SHP77 (cell line): Measurements from ENCODE around the gene SLITRK3.
"Not testable (repeated sequence)": the region's sequence is repeated elsewhere in the genome, so short reads cannot be mapped to it uniquely, and the experiment has no call there.

Source experiments
- DNase-seq, 2 experiments: peaks; one replicate each; lab custom pipeline; 2025; lab: John Stamatoyannopoulos, UW

SLITRK3 gene

GRCh38 chr3:165192610-165193192 lies 3.5 kb downstream of the SLITRK3 start:
- DNase-seq = no peak

GRCh38 chr3:165191491-165191890 lies 4.7 kb downstream of the SLITRK3 start:
- DNase-seq = no peak

GRCh38 chr3:165188452-165188851 lies 7.7 kb downstream of the SLITRK3 start:
- no peak for DNase-seq

GRCh38 chr3:165185707-165186327 lies 10.4 kb downstream of the SLITRK3 start:
- peak; percentile 60 to 73 for DNase-seq

- no peak for DNase-seq
Observed at GRCh38 chr3:165181556-165181955, 14.6 kb downstream of the SLITRK3 start.

GRCh38 chr3:165170236-165170635 lies 25.9 kb downstream of the SLITRK3 start:
- no peak for DNase-seq

- no peak for DNase-seq
Observed at GRCh38 chr3:165169368-165169767, 26.8 kb downstream of the SLITRK3 start.

- no peak for DNase-seq
Observed at GRCh38 chr3:165162883-165163282, 33.3 kb downstream of the SLITRK3 start.

- no peak for DNase-seq
Observed at GRCh38 chr3:165159760-165160421, 36.3 kb downstream of the SLITRK3 start.

GRCh38 chr3:165158011-165158410 lies 38.2 kb downstream of the SLITRK3 start:
- no peak for DNase-seq

- no peak for DNase-seq
Observed at GRCh38 chr3:165156757-165157420, 39.3 kb downstream of the SLITRK3 start.

GRCh38 chr3:165148876-165149441 lies 47.2 kb downstream of the SLITRK3 start:
- no peak for DNase-seq

GRCh38 chr3:165144271-165144670 lies 51.9 kb downstream of the SLITRK3 start:
- DNase-seq = no peak

GRCh38 chr3:165139918-165140317 lies 56.3 kb downstream of the SLITRK3 start:
- not testable (repeated sequence) for DNase-seq
